Erythroblast (primary cell): ENCODE results near the gene KCTD19.
A peak's percentile ranks its signal among the peaks of the same experiment; 100 is the strongest.

Source experiments
- GATA1 ChIP-seq: IDR thresholded peaks from 2 replicates; pipeline ENCODE4 v1.6.1; 2011; ENCODE audit warnings: low read depth, mild to moderate bottlenecking, control low read depth, low read length, moderate library complexity
- POLR2A ChIP-seq: IDR thresholded peaks from 2 replicates; pipeline ENCODE4 v1.6.1; 2011; ENCODE audit warnings: mild to moderate bottlenecking, low read length

GRCh38 chr16:67277294-67277998 is 49.1 kb downstream of the KCTD19 start:
- peak; percentile 67 for TF ChIP-seq POLR2A
- no peak for TF ChIP-seq GATA1
